ENCODE results near the gene AGA.

Gene AGA

GRCh38 chr4:177441803-177442622, at the start of gene AGA:
TSS of gene AGA (minus strand) at chr4:177442437. CDS start at chr4:177442375, 62 bp downstream.
- FAIRE-seq (no peak), DNase-seq (ENCODE audit: insufficient read length, low spot score) (peak; percentile 78)
- TF ChIP-seq POLR2A (IDR thresholded peaks at IDR 0.05; ENCODE audit: low read depth, low read length) = peak; percentile 81

- DNase-seq (ENCODE audit: insufficient read length, low spot score) (no peak), FAIRE-seq (no peak)
- TF ChIP-seq POLR2A (IDR thresholded peaks at IDR 0.05; ENCODE audit: low read depth, low read length) = no peak
Observed at GRCh38 chr4:177492022-177492421, 49.8 kb upstream of the AGA start.

- TF ChIP-seq POLR2A (IDR thresholded peaks at IDR 0.05; ENCODE audit: low read depth, low read length) = no peak
- FAIRE-seq (no peak), DNase-seq (ENCODE audit: insufficient read length, low spot score) (no peak)
Observed at GRCh38 chr4:177490769-177491168, 48.5 kb upstream of the AGA start.

GRCh38 chr4:177489471-177490246, 47.4 kb upstream of the AGA start:
- TF ChIP-seq POLR2A (IDR thresholded peaks at IDR 0.05; ENCODE audit: low read depth, low read length) = no peak
- FAIRE-seq = peak; percentile 69
- no peak for DNase-seq (ENCODE audit: insufficient read length, low spot score)

GRCh38 chr4:177487977-177488376, 45.7 kb upstream of the AGA start:
- no peak for FAIRE-seq
- no peak for DNase-seq (ENCODE audit: insufficient read length, low spot score)

GRCh38 chr4:177485528-177485927, 43.3 kb upstream of the AGA start:
- DNase-seq (ENCODE audit: insufficient read length, low spot score) = no peak
- peak; percentile 43 for FAIRE-seq
- no peak for TF ChIP-seq POLR2A (IDR thresholded peaks at IDR 0.05; ENCODE audit: low read depth, low read length)

More at GRCh38 chr4:177487977-177488376, 45.7 kb upstream of the AGA start:
- TF ChIP-seq POLR2A (IDR thresholded peaks at IDR 0.05; ENCODE audit: low read depth, low read length) = no peak

- FAIRE-seq (peak; percentile 52), DNase-seq (ENCODE audit: insufficient read length, low spot score) (no peak)
- TF ChIP-seq POLR2A (IDR thresholded peaks at IDR 0.05; ENCODE audit: low read depth, low read length) = no peak
Observed at GRCh38 chr4:177484613-177485021, 42.4 kb upstream of the AGA start.

GRCh38 chr4:177483760-177484159, 41.5 kb upstream of the AGA start:
- DNase-seq (ENCODE audit: insufficient read length, low spot score) (no peak), FAIRE-seq (no peak)
- no peak for TF ChIP-seq POLR2A (IDR thresholded peaks at IDR 0.05; ENCODE audit: low read depth, low read length)

GRCh38 chr4:177483271-177483670, 41.0 kb upstream of the AGA start:
- no peak for TF ChIP-seq POLR2A (IDR thresholded peaks at IDR 0.05; ENCODE audit: low read depth, low read length)
- FAIRE-seq (no peak), DNase-seq (ENCODE audit: insufficient read length, low spot score) (no peak)

- no peak for DNase-seq (ENCODE audit: insufficient read length, low spot score)
- no peak for TF ChIP-seq POLR2A (IDR thresholded peaks at IDR 0.05; ENCODE audit: low read depth, low read length)
- FAIRE-seq = no peak
Observed at GRCh38 chr4:177482367-177482766, 40.1 kb upstream of the AGA start.

GRCh38 chr4:177480795-177481194, 38.6 kb upstream of the AGA start:
- no peak for DNase-seq (ENCODE audit: insufficient read length, low spot score)
- FAIRE-seq = no peak
- TF ChIP-seq POLR2A (IDR thresholded peaks at IDR 0.05; ENCODE audit: low read depth, low read length) = no peak

- DNase-seq (ENCODE audit: insufficient read length, low spot score) (no peak), FAIRE-seq (no peak)
Observed at GRCh38 chr4:177479063-177479462, 36.8 kb upstream of the AGA start.

GRCh38 chr4:177478496-177478895, 36.3 kb upstream of the AGA start:
- FAIRE-seq = no peak
- no peak for DNase-seq (ENCODE audit: insufficient read length, low spot score)
- TF ChIP-seq POLR2A (IDR thresholded peaks at IDR 0.05; ENCODE audit: low read depth, low read length) = no peak

More at GRCh38 chr4:177479063-177479462, 36.8 kb upstream of the AGA start:
- no peak for TF ChIP-seq POLR2A (IDR thresholded peaks at IDR 0.05; ENCODE audit: low read depth, low read length)

- no peak for TF ChIP-seq POLR2A (IDR thresholded peaks at IDR 0.05; ENCODE audit: low read depth, low read length)
- no peak for FAIRE-seq
- DNase-seq (ENCODE audit: insufficient read length, low spot score) = no peak
Observed at GRCh38 chr4:177473991-177474390, 31.8 kb upstream of the AGA start.

Data from H54 (cell line).